ENCODE results near the gene BICDL1. TPM values are rescaled to one million over a fixed set of nuclear protein-coding genes. Genes with fewer than 3 reads are reported as not detected.

BICDL1 gene
- total and polyA plus RNA-seq, 2 of the 4 experiments (the other 2 are of a cell fraction): not detected

DNA sequence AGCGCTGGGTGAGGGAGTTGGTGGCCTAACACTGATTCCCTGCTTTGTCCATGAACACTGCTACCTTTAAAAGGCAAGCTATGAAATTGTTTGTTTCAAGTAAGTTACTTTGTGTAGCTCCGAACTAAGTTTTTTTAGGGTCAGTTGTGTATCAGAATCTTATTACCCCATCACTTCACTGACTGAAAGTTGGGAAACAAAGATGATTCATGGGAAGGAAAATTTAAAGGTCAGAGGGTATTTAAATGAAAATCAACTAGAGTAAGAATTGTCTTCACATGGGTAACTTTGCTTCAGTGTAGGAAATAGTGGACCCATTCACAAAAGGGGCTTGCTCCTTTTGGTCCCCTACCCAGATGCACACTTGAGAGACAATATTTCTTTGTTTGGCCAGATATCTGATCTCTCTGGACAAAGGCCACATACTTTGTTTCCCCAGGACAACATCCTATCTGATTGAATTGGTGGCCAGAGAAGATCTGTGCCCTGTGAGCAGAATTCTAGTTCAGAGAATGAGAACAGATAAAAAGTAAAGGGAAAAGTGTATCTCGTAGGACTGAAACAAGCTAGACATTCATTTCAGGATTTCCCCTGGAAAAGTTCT lies 74.0 kb downstream of the BICDL1 start:
- CTCF ChIA-PET: interaction anchor here (0.6 kb wide), 1 partner anchor 11 kb away, joined by 3 read pairs; no protein-coding TSS in a partner anchor

More for the DNA sequence above, 74.0 kb downstream of the BICDL1 start:
- H3K27ac ChIP-seq (ENCODE audit: insufficient read depth, low read length): no peak overlapping the region
- intact Hi-C loops (cut with micrococcal nuclease) (no loop called here), dilution Hi-C loops (cut with HindIII; ENCODE audit: low sequenced_read_pairs, unreplicated experiment) (no loop called here), in situ Hi-C loops (cut with MboI; ENCODE audit: low sequenced_read_pairs) (no loop called here)
- H4K91ac ChIP-seq (ENCODE audit: insufficient read depth, low read depth, low read length): no peak overlapping the region
- H3K4me3 ChIP-seq (ENCODE audit: insufficient read depth, low read depth, low read length): no peak overlapping the region
- H2AFZ ChIP-seq (replicated peaks; ENCODE audit: low read length, poor library complexity): no peak overlapping the region
- H4K20me1 ChIP-seq (ENCODE audit: insufficient read depth, low read length): no peaks in the 10 kb centered on the region
- no peak for TF ChIP-seq RFX5 (IDR thresholded peaks at IDR 0.05; ENCODE audit: low read depth, low read length)
- TF ChIP-seq, protein P1, sequence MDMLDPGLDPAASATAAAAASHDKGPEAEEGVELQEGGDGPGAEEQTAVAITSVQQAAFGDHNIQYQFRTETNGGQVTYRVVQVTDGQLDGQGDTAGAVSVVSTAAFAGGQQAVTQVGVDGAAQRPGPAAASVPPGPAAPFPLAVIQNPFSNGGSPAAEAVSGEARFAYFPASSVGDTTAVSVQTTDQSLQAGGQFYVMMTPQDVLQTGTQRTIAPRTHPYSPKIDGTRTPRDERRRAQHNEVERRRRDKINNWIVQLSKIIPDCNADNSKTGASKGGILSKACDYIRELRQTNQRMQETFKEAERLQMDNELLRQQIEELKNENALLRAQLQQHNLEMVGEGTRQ (IDR thresholded peaks at IDR 0.05; ENCODE audit: low read depth, low read length): no peak
- H4K5ac ChIP-seq (ENCODE audit: low read depth, low read length): no peak overlapping the region
- H3K56ac ChIP-seq (ENCODE audit: extremely low read depth, insufficient read depth, low read length): no peak overlapping the region
- no peak overlapping the region for H2AK5ac ChIP-seq (ENCODE audit: low read depth, low read length)
- H3K18ac ChIP-seq (ENCODE audit: low read depth, low read length): no peak overlapping the region
- H3K36me3 ChIP-seq (ENCODE audit: control insufficient read depth, insufficient read depth, low read length): no peaks in the 10 kb centered on the region
- H2BK5ac ChIP-seq (ENCODE audit: low read depth, low read length, poor library complexity, severe bottlenecking): no peak overlapping the region
- H2BK20ac ChIP-seq (ENCODE audit: low read depth, low read length): no peak overlapping the region
- no peak for DNase-seq
- BruUV-seq (replicated peaks): no TSS peak
- H3K27me3 ChIP-seq (ENCODE audit: control insufficient read depth, insufficient read depth, low read length): peaks cover 44% of the 10 kb centered on the region
- no peak overlapping the region for H4K8ac ChIP-seq (ENCODE audit: low read depth in 2 of 2, low read length in 2 of 2)
- no peak overlapping the region for H3K23ac ChIP-seq (ENCODE audit: low read depth, low read length)
- H3K4me1 ChIP-seq (ENCODE audit: control insufficient read depth, insufficient read depth, low read length): no peaks in the 10 kb centered on the region
- no peak overlapping the region for H2BK15ac ChIP-seq (ENCODE audit: low read depth, low read length)
- H3K9me3 ChIP-seq (ENCODE audit: control insufficient read depth, insufficient read depth, low read length): no peaks in the 10 kb centered on the region
- no peak overlapping the region for H3K4me2 ChIP-seq (ENCODE audit: low read depth, low read length)
- no peak overlapping the region for H3K4ac ChIP-seq (ENCODE audit: low read depth, low read length)
- no peak overlapping the region for H3K14ac ChIP-seq (replicated peaks; ENCODE audit: low read depth, low read length)
- H3K9me1 ChIP-seq (ENCODE audit: insufficient read depth, low read length): no peaks in the 10 kb centered on the region
- no peak overlapping the region for H2BK120ac ChIP-seq (ENCODE audit: low read depth, low read length)
- POLR2A ChIA-PET (ENCODE audit: unreplicated experiment): no interaction called here
- H3K9ac ChIP-seq (ENCODE audit: low read depth, low read length): no peak overlapping the region
- WGBS, 2 experiments (ENCODE audit: extremely low coverage in 2 of 2, insufficient read length in 1 of 2): no CpG with 5 or more reads among the region's 3 CpGs
- H2AK9ac ChIP-seq (replicated peaks; ENCODE audit: low read depth, low read length, poor library complexity): no peak overlapping the region
- no peak for ATAC-seq (ENCODE audit: low read depth)
- H3K79me1 ChIP-seq (ENCODE audit: low read depth in 1 of 2, low read length in 2 of 2): no peaks in the 10 kb centered on the region

All from IMR-90 (cell line).